Mesenteric fat pad (tissue), 1 donor: Measurements from ENCODE around the gene RAD21L1. TPM values are rescaled to one million over a fixed set of nuclear protein-coding genes. Genes with fewer than 3 reads are reported as not detected.

Experiments used
- DNase-seq: peaks from one replicate; pipeline ENCODE4 v3.0.0-alpha.2; 2020; ENCODE audit warnings: low spot score
- long read RNA-seq: library from polyadenylated mRNA; unstranded; transcript quantifications from one replicate; pipeline ENCODE4 v2.0.0, GENCODE V29; 2020
- total RNA-seq: library from RNA; stranded (reverse); fragmentation: NEBNext Ultra II Directional; extraction: Animal tissue kit (Norgen Biotek cat#: 25700); gene quantifications from one replicate; pipeline ENCODE4 v1.2.1, GENCODE V29; 2021
- donor health status: DM: yes; HTN: yes; CAD: no.

Gene RAD21L1
- not detected for total RNA-seq
- long read RNA-seq, result 0 reads

DNA sequence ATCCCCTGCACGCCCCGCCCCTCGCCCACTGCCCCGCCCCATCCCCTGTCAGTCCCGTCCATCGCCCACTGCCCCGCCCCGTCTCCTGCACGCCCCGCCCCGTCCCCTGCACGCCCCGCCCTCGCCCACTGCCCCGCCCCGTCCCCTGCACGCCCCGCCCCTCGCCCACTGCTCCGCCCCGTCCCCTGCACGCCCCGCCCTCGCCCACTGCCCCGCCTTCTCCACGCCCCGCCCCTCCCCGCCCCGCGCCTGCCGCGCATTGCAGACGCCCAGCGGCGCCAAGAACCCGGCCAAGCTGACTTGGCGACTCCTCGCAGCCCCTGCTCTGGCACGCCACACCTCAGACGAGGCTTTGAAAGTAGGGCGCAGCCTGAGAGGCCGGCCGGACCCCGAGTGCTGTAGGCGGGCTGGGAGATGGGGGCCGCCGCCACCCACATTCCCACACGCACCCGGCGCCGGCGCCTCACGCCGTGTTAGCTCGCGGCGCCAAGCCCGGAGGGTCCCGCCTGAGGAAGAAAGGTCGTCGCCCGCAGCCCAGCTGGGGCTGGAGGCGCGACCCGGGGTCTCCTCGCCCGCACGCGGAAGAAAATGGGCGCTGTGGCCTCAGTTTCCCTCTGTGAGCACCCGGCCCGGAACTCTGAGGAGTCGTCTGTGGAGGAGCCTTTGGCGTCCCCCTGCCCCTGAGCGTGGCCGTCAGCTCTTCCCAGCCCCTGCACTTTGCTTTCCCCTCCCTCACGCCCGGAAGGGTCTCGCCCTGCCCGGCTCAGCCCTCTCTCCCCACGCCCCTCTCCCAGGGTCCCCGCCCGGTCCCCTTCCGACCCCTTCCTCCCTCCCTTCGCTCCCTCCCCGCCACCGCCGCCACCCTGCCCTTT lies at the start of gene RAD21L1:
TSS of gene RAD21L1 (plus strand) at position 262 of the 872 bp plus-strand sequence. CDS start 2,410 bp downstream, outside the sequence.
- peak; percentile 94 for DNase-seq

DNA sequence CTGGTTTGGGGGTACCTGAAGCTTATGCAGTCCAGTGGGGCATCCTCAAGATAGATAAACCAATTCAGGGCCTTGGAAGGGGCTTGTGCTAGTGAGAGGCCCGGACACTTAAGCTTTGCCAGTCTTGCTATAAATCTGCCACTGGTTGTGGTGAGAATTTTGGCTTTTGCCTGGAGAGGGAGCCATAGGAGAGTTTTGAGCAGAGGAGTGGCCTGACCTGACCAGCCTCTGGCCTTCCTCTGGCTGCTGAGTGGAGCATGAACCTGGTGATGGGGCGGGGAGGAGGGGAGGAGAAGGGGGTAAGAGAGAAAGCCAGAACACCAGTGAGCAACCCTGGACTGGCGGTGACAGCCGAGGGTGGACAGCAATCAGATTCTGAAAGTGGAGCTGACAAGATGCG lies 48.2 kb upstream of the RAD21L1 start:
- no peak for DNase-seq

DNA sequence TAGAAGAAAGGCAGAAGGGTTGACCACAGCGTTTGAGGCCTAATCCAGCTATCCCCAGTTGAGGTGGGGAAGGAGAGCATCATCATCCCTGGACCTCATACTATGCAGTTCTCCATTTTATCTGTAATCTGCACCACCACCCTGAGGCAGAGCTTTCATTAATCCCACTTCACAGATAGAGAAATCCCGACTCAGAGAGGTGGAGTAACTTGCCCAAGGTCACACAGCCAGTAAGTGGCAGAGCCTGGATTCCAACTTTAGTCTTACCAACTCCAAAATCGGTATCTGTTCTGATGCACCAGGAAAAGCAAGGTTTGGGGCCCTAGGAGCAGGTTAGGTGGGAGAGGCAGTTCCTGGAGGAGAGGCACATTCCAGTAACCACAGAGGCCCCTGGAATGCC lies 47.7 kb upstream of the RAD21L1 start:
- DNase-seq, result no peak

GRCh38 chr20:1178623-1179022 lies 47.2 kb upstream of the RAD21L1 start:
- DNase-seq, result no peak

GRCh38 chr20:1180949-1181348 lies 44.9 kb upstream of the RAD21L1 start:
- DNase-seq, result no peak

DNA sequence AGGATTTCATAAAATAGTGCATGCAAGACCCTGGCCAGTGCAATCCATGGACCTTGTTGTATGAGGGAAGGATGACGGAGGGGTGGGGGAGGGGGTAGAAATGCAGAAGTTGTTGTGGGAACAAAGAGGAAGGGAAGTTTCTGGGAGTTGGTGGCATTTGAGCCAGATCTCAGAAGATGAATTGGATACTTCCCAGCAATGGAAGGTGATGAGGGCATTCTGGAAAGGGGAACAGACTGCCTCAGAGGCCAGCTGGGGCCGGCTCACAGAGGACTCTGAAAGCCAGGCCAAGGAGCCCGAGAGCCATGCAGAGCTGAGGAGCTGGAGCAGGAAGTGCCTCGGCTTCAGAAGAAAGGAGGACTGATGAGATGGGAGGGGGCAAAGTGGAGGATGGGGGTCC lies 43.7 kb upstream of the RAD21L1 start:
- DNase-seq, result no peak

DNA sequence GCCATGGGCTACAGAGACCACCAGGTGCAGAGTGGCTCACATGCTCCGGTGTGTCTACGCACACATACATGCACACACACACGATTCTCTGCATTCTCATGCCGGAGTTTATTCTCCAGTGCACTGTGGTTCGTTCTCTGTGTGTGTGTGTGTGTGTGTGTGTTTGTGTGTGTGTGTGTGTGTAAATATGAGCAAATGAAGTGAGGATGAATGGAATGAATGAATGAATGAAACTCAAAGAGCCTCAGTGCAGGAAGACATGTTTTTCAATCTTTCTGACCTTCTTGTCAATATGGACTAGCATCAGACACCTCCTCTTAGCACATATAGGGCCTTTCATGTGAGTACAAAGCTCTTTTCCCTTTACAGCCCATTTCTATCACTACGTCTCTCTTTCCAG lies 42.7 kb upstream of the RAD21L1 start:
- DNase-seq, result no peak

GRCh38 chr20:1184260-1184637 lies 41.6 kb upstream of the RAD21L1 start:
- no peak for DNase-seq

- no peak for DNase-seq
These were observed 41.1 kb upstream of the RAD21L1 start, which contains the start of gene TMEM74B for GRCh38 chr20:1184638-1185315. Gene TMEM74B (minus strand): TSS chr20:1184981. CDS start chr20:1183801, 1,180 bp downstream.

- no peak for DNase-seq
These were observed 40.5 kb upstream of the RAD21L1 start for GRCh38 chr20:1185316-1185741.

DNA sequence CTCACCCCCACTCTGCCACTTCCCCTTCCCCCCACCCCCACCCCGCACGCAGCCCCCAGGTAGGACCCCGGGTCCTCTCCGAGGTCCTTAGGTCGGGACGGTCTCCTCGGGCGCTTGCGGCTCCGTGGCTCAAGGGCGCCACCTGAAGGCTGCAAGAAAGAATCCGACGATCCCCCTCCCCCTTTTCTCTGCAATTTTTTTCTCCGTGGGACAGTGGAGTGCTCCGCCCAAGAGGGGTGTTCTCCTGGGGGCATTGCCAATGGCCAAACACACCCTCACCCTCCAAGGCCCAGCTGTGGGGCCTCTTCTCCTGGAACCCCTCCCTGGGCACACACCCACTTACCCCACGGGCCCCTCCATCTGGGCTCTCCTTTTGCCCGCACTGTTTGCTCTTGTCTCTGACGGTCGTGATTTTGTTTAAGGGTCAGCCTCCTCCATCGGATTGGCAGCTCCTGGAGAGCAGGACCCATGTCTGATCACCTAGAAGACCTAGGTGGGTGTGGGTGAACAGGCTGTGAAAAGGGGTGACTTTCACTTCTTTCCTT lies 40.0 kb upstream of the RAD21L1 start:
- DNase-seq, result no peak

GRCh38 chr20:1186367-1186991 lies 39.4 kb upstream of the RAD21L1 start:
- no peak for DNase-seq

GRCh38 chr20:1187605-1188171 lies 38.2 kb upstream of the RAD21L1 start:
- no peak for DNase-seq

DNA sequence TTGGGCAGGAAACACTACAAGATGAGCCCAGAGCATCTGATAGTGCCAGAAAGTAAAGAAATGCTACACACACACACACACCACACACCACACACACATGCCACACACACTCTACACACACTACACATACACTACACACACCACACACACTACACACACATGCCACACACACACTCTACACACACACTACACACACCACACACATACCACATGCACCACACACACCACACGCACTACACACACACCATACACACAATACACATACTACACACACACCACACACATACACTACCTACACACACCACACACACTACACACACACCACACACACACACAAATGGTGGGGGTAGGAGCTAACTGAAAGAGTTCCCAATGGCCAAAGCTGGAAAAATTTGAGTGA lies 37.5 kb upstream of the RAD21L1 start:
- DNase-seq, result no peak

DNA sequence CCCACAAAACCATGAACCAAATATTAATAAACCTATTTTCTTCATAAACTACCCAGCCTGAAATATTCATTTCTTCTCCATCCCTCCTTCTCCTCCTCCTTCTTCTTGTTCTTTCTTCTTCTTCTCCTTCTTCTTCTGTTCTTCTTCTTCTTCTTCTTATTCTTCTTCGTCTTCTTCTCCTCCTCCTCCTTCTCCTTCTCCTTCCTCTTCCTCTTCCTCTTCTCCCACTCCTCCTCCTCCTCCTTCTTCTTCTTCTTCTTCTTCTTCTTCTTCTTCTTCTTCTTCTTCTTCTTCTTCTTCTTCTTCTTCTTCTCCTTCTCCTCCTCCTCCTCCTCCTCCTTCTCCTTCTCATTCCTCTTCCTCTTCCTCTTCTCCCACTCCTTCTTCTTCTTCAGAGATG lies 36.0 kb upstream of the RAD21L1 start:
- DNase-seq, result no peak

GRCh38 chr20:1190847-1191246 lies 35.0 kb upstream of the RAD21L1 start:
- no peak for DNase-seq

GRCh38 chr20:1191299-1191698 lies 34.5 kb upstream of the RAD21L1 start:
- no peak for DNase-seq

DNA sequence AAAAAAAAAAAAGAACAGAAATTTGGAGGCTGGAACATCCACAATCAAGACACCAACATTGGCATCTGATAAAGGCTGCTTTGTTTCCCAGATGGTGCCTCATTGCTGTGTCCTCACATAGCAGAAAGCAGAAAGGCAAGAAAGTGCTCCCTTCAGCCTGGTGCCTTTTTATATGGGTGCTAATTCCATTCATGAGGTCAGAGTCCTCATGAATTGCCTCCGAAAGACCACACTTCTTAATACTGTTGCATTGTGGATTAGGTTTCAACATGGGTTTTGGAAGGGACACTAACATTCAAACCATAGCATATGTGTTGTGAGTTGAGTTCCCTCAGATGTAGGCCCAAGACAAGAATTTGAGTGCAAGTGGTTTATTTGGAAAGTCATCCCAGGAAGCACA lies 30.6 kb upstream of the RAD21L1 start:
- DNase-seq, result no peak

GRCh38 chr20:1196634-1197033 lies 29.2 kb upstream of the RAD21L1 start:
- DNase-seq, result no peak

GRCh38 chr20:1197801-1198200 lies 28.0 kb upstream of the RAD21L1 start:
- no peak for DNase-seq

DNA sequence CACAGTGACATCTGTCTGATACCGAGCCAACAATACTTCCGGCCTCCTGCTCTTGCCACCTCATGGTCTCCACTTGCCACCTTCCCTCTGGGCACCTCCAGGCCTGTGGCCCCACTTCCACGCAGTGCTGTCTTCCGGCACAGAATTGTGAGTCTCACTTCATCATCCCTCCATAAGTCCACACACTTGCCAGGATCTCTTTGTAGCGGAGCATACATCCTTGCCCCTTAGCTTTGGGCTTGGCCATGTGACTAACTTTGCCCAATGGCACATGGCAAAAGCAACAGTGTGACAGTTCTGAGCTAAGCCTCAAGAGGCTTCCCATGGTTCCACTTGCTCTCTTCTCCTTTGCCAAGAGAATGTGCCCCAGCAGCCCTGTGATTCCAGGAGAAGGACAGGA lies 27.1 kb upstream of the RAD21L1 start:
- DNase-seq, result no peak
